Lower leg skin (tissue), 3 donors: ENCODE results near the gene CD300LD.

ENCODE experiments used
- POLR2A ChIP-seq, 2 donors: fragments of 450-650 bp; IDR thresholded peaks; one replicate each; pipeline ENCODE4 v1.6.1; 2016 to 2017; ENCODE audit warnings: antibody characterized with exemption in 2 of 2, mild to moderate bottlenecking in 1 of 2, moderate library complexity in 1 of 2
- TF ChIP-seq, protein P1 (sequence below), 3 donors: fragments of 450-650 bp; IDR thresholded peaks; one replicate each; pipeline ENCODE4 v1.5.1; 2016; ENCODE audit warnings: antibody characterized with exemption in 3 of 3, mild to moderate bottlenecking in 3 of 3, moderate library complexity in 2 of 3

DNA sequence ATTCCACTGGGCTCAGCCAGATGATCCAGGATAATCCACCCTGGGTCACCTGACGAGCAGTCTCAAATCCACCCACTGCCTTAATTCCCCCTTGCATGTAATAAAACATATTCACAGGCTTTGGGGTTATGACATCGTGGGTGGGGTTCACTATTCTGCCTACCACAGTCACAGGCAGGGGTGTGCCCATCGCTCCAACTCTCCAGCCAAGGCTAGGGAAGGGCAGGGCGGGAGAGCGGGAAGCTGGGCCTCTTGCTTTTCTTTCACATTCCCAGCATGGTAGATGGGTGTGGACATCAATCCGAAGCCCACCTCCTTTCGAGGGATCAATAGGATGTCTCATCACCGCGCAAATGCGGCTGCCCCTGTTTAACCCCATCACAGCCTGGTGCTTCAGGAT lies 12.7 kb upstream of the CD300LD start:
- TF ChIP-seq, protein P1, sequence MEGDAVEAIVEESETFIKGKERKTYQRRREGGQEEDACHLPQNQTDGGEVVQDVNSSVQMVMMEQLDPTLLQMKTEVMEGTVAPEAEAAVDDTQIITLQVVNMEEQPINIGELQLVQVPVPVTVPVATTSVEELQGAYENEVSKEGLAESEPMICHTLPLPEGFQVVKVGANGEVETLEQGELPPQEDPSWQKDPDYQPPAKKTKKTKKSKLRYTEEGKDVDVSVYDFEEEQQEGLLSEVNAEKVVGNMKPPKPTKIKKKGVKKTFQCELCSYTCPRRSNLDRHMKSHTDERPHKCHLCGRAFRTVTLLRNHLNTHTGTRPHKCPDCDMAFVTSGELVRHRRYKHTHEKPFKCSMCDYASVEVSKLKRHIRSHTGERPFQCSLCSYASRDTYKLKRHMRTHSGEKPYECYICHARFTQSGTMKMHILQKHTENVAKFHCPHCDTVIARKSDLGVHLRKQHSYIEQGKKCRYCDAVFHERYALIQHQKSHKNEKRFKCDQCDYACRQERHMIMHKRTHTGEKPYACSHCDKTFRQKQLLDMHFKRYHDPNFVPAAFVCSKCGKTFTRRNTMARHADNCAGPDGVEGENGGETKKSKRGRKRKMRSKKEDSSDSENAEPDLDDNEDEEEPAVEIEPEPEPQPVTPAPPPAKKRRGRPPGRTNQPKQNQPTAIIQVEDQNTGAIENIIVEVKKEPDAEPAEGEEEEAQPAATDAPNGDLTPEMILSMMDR (IDR thresholded peaks at IDR 0.05), result no peak
- TF ChIP-seq POLR2A (IDR thresholded peaks at IDR 0.05), result no peak
